Common myeloid progenitor, CD34-positive (primary cell): Measurements from ENCODE around the gene SFT2D3.

ENCODE experiments used
- CTCF ChIA-PET: fragments of 350-600 bp; sonication (Branson Sonifier 250); formaldehyde crosslinking; loops from one replicate; lab custom pipeline; 2021; ENCODE audit warnings: antibody characterized with exemption; lab: Charles Lee
- POLR2A ChIA-PET: fragments of 350-600 bp; sonication (Branson Sonifier 250); formaldehyde crosslinking; loops from one replicate; lab custom pipeline; 2021; ENCODE audit warnings: antibody characterized with exemption; lab: Charles Lee
- DNase-seq, 3 donors: peaks; one replicate each; pipeline versions ENCODE4 v3.0.0 to v3.0.0-alpha.2; 2013
- H3K27ac ChIP-seq, 2 experiments: 1 replicate in 1 of 2; 2 replicates in 1 of 2; pipeline ENCODE4 v1.7.0; 2013; ENCODE audit warnings: inconsistent platforms in 2 of 2, low read length in 2 of 2, mild to moderate bottlenecking in 2 of 2, low read depth in 1 of 2, moderate library complexity in 1 of 2; ENCODE audit not compliant: severe bottlenecking in 2 of 2, insufficient read depth in 1 of 2, poor library complexity in 1 of 2
- H3K27me3 ChIP-seq, 5 experiments: replicated peaks in 2 of 5; 1 replicate in 3 of 5; 2 replicates in 2 of 5; pipeline versions ENCODE4 v1.6.1 to v1.7.0; 2013; ENCODE audit warnings: low read length in 4 of 5, mild to moderate bottlenecking in 2 of 5, moderate library complexity in 2 of 5, inconsistent platforms in 1 of 5; ENCODE audit not compliant: insufficient read depth in 5 of 5, control insufficient read depth in 4 of 5
- H3K36me3 ChIP-seq, 4 experiments: 1 replicate in 2 of 4; 2 replicates in 2 of 4; pipeline versions ENCODE4 v1.6.1 to v1.7.0; 2013; ENCODE audit warnings: low read length in 3 of 4, control low read depth in 1 of 4, mild to moderate bottlenecking in 1 of 4; ENCODE audit not compliant: control insufficient read depth in 4 of 4, insufficient read depth in 4 of 4
- H3K4me1 ChIP-seq, 4 experiments: 1 replicate in 3 of 4; 2 replicates in 1 of 4; pipeline versions ENCODE4 v1.6.1 to v1.7.1; 2013; ENCODE audit warnings: low read length in 3 of 4, mild to moderate bottlenecking in 3 of 4, control low read depth in 1 of 4, inconsistent platforms in 1 of 4, moderate library complexity in 1 of 4; ENCODE audit not compliant: control insufficient read depth in 4 of 4, insufficient read depth in 4 of 4; ENCODE audit errors: control extremely low read depth in 1 of 4
- H3K4me3 ChIP-seq, 7 experiments: 1 replicate in 4 of 7; 2 replicates in 3 of 7; pipeline versions ENCODE4 v1.5.1 to v1.7.0; 2013; ENCODE audit warnings: mild to moderate bottlenecking in 7 of 7, low read length in 6 of 7, moderate library complexity in 6 of 7, inconsistent platforms in 2 of 7, low read depth in 2 of 7, control low read depth in 1 of 7; ENCODE audit not compliant: insufficient read depth in 4 of 7, control insufficient read depth in 1 of 7; ENCODE audit errors: extremely low read depth in 1 of 7
- H3K9me3 ChIP-seq, 5 experiments: 1 replicate in 4 of 5; 2 replicates in 1 of 5; pipeline versions ENCODE4 v1.6.1 to v1.7.1; 2013; ENCODE audit warnings: low read length in 4 of 5, mild to moderate bottlenecking in 2 of 5, inconsistent platforms in 1 of 5, low read depth in 1 of 5, moderate library complexity in 1 of 5; ENCODE audit not compliant: control insufficient read depth in 4 of 5, insufficient read depth in 2 of 5; ENCODE audit errors: control extremely low read depth in 1 of 5
- WGBS: methylation state at CpG from one replicate; pipeline ENCODE4 v1.1.5; 2013; ENCODE audit not compliant: insufficient coverage; 5-methylcytosine and 5-hydroxymethylcytosine counted together

SFT2D3 gene

DNA sequence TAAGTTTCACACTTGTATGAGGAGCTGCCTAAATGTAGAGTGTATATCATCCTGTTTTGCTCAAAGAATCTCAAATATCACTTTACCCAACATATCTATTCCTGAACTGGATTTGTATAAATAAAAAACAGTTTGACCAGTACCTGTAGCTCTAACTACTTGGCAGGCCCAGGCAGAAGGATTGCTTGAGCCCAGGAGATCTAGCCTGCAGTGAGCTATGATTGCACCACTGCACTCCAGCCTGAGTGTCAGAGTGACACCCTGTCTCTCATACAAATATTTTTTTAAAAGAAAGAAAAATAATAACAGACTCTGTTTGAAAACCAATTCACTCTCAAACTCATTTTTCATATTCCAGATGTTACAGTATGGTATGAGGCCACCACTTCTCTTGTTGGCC is 18.2 kb upstream of the SFT2D3 start:
- DNase-seq = no peak
- H3K36me3 ChIP-seq = no peaks in the 10 kb centered on the region
- no peak overlapping the region for H3K27ac ChIP-seq
- H3K9me3 ChIP-seq = peaks cover 0 to 2% (median 0%) of the 10 kb centered on the region in 5 experiments
- ChIA-PET POLR2A (no interaction called here), CTCF (no interaction called here)
- H3K4me1 ChIP-seq = peaks cover 0 to 4% (median 1%) of the 10 kb centered on the region in 4 experiments
- H3K27me3 ChIP-seq = peaks cover 0 to 3% (median under 1%) of the 10 kb centered on the region in 5 experiments
- H3K4me3 ChIP-seq = no peak overlapping the region

DNA sequence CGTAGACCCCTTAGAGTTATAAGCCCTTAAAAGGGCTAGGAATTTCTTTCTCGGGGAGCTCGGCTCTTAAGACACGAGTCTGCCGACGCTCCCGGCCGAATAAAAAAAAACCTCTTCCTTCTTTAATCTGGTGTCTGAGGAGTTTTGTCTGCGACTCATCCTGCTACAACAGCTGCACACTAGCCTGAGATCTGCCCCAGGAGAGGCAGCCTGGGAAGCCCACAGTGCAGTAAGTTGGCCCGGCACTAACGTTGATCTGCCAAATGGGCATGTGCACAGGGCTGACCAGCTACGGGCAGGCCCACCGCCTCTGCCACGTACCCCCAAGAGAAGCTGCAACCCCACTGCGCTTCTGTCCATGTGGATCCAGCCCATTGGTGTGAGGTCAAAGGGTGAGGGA is 17.5 kb upstream of the SFT2D3 start:
- WGBS = 98% methylated on average over 12 of the region's 15 CpGs
- H3K27me3 ChIP-seq = no peaks in the 10 kb centered on the region

DNA sequence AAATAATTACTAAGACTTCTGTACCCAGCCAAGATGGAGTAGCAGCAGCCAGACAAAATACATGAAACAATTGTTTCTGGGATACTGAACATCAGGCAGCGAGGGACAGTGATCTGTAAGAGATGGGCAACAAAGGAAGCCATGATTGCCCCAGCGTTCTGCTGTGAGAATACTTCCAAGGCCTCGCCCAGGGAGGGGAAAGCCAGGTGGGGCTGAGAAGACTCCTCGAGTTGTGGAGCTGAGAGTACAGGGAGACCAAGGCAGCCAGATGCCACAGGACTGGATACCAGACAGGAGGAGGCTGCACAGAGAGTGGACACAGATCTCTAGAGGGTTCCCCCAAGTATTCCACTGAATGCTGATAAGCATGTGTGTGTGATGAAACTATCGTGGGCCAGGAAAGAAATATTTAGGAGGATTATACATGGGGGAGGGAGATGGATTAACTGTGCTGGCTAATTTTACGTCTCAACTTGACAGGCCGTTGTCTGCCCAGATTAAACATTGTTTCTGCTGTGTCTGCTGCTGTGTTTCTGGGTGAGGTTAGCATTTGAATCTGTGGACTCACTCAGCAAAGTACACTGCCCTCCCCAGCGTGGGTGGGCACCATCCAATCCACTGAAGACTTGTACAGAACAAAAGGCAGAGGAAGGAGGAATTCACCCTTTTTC is 15.8 kb upstream of the SFT2D3 start:
- no peak overlapping the region for H3K27ac ChIP-seq
- CTCF ChIA-PET = no interaction called here
- peaks cover 0 to 4% (median 1%) of the 10 kb centered on the region in 4 experiments for H3K4me1 ChIP-seq
- DNase-seq = no peak
- POLR2A ChIA-PET = no interaction called here
- H3K36me3 ChIP-seq = no peaks in the 10 kb centered on the region
- H3K9me3 ChIP-seq = peaks cover 0 to 16% (median 5%) of the 10 kb centered on the region in 5 experiments
- 90% methylated on average over 8 of the region's 8 CpGs for WGBS
- H3K27me3 ChIP-seq = no peaks in the 10 kb centered on the region
- no peak overlapping the region for H3K4me3 ChIP-seq

More for the DNA sequence above, 17.5 kb upstream of the SFT2D3 start:
- Histone ChIP-seq H3K9me3 (peaks cover 0 to 9% (median 0%) of the 10 kb centered on the region in 5 experiments), H3K27ac (no peak overlapping the region), H3K4me3 (no peak overlapping the region), H3K4me1 (peaks cover 0 to 4% (median 1%) of the 10 kb centered on the region in 4 experiments), H3K36me3 (no peaks in the 10 kb centered on the region)
- no peak for DNase-seq
- CTCF ChIA-PET = no interaction called here
- POLR2A ChIA-PET = no interaction called here

- Histone ChIP-seq H3K36me3 (no peaks in the 10 kb centered on the region), H3K4me3 (no peak overlapping the region), H3K27me3 (no peaks in the 10 kb centered on the region), H3K27ac (no peak overlapping the region), H3K9me3 (peaks cover 0 to 28% (median 14%) of the 10 kb centered on the region in 5 experiments), H3K4me1 (no peaks in the 10 kb centered on the region)
- CTCF ChIA-PET = interaction anchor here (0.7 kb wide), 1 partner anchor 50 kb away, joined by 3 read pairs; no protein-coding TSS in a partner anchor
- no CpG with 5 or more reads among the region's 1 CpG for WGBS
- DNase-seq = no peak
- POLR2A ChIA-PET = no interaction called here
Measured at GRCh38 chr2:127688405-127688804, 12.9 kb upstream of the SFT2D3 start.

DNA sequence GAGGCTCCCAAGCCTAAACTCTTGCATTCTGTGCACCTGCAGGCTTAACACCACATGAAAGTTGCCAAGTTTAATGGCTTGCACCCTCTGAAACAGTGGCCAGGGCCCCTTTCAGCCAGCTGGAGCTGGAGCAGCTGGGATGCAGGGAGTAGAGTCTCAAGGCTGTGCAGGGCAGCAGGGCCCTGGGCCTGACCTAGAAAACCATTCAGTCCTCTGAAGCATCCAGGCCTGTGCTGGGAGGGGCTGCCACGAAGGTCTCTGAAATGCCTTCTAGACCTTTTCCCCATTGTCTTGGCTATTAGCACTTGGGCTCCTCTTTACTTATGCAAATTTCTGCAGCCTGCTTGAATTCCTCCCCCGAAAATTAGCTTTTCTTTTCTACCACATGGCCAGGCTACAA is 10.6 kb upstream of the SFT2D3 start:
- H3K4me1 ChIP-seq = peaks cover 0 to 3% (median 2%) of the 10 kb centered on the region in 4 experiments
- CTCF ChIA-PET = no interaction called here
- POLR2A ChIA-PET = no interaction called here
- no peak overlapping the region for H3K27ac ChIP-seq
- H3K27me3 ChIP-seq = no peaks in the 10 kb centered on the region
- DNase-seq = no peak
- H3K36me3 ChIP-seq = no peaks in the 10 kb centered on the region
- no peak overlapping the region for H3K4me3 ChIP-seq
- 100% methylated on average over 1 of the region's 2 CpGs for WGBS
- H3K9me3 ChIP-seq = peaks cover 0 to 28% (median 14%) of the 10 kb centered on the region in 5 experiments

DNA sequence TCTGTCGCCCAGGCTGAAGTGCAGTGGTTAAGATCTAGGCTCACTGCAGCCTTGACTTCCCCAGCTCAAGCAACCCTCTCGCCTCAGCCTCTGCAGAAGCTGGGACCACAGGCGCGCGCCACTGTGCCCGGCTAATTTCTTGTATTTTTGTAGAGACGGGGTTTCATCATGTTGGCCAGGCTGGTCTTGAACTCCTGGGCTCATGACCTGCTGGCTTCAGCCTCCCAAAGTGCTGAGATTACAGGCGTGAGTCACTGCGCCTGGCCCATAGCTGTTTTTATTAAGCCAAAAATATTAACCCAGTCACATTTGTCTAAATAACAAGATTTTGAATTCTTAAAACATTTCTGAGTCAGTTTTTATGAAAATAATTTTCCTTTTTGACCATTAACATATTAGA is 6.3 kb upstream of the SFT2D3 start:
- Histone ChIP-seq H3K9me3 (peaks cover 0 to 17% (median 14%) of the 10 kb centered on the region in 5 experiments), H3K4me3 (no peak overlapping the region), H3K4me1 (peaks cover 0 to 3% (median 2%) of the 10 kb centered on the region in 4 experiments), H3K36me3 (no peaks in the 10 kb centered on the region), H3K27ac (no peak overlapping the region), H3K27me3 (no peaks in the 10 kb centered on the region)
- no peak for DNase-seq
- POLR2A ChIA-PET = no interaction called here
- CTCF ChIA-PET = interaction anchor here (0.7 to 4.3 kb wide), 3 partner anchors 19 to 104 kb away, joined by 3 to 35 read pairs (median 19); partner anchors contain the start of gene LIMS2
- WGBS = 94% methylated on average over 3 of the region's 9 CpGs
